Stimulated activated CD4-positive, alpha-beta T cell treated with anti-CD3 and anti-CD28 coated beads, Interleukin-15, amount 100 ng/mL, for 48 hours (primary cell): ENCODE data around the gene DOCK3.
"Not testable (repeated sequence)": the region's sequence is repeated elsewhere in the genome, so short reads cannot be mapped to it uniquely, and the experiment has no call there.

Experiments used
- DNase-seq, 2 donors: peaks; one replicate each; pipeline ENCODE4 v3.0.0-alpha.2; 2020; ENCODE audit warnings: low read depth in 2 of 2

Gene DOCK3

DNA sequence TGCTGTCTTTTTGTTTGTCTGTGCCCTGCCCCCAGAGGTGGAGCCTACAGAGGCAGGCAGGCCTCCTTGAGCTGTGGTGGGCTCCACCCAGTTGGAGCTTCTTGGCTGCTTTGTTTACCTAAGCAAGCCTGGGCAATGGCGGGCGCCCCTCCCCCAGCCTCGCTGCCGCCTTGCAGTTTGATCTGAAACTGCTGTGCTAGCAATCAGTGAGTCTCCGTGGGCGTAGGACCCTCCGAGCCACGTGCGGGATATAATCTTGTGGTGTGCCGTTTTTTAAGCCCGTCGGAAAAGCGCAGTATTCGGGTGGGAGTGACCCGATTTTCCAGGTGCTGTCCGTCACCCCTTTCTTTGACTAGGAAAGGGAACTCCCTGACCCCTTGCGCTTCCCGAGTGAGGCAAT lies 303.9 kb downstream of the DOCK3 start:
- DNase-seq: not testable (repeated sequence)

GRCh38 chr3:50978991-50979667 lies 304.4 kb downstream of the DOCK3 start:
- no peak for DNase-seq

DNA sequence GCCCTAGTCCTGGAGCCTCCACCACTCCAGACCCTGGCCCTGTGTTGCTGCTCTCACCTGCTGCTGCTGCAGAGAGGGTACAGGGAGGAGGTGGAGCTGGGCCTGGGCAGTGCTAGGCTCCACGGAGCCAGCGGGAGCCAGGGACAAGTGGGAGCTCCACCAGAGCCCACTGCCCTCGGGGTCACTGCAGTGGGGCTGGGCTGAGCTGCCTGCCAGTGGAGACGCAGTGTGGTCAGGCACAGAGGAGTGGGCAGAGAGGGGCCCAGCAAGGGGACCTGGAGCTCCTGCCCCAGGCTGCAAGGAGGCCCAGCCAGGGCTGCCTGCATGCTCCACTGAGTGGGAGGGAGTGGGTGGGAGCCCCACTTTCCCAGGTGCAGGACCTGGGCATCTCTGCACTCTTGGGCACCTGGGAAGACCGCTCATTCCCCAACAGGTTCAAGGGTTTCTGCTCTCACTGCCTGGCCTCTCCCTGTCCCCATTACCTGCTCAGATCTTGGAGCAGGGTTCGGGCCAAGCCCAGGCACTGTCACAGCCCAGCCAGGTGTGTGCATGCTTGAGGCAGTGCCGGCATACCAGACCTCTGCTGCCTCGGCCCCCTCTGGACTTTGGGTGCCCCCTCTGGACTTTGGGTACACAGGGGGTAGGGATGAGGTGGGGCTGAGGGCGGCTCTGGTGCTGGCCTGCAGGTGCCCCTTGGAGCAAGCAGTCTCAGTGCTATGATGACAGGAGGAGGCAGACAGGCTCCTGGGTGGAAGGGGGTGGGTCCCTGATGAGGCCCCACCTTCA lies 308.0 kb downstream of the DOCK3 start:
- DNase-seq: no peak

GRCh38 chr3:50983887-50984286 lies 309.2 kb downstream of the DOCK3 start:
- no peak for DNase-seq

DNA sequence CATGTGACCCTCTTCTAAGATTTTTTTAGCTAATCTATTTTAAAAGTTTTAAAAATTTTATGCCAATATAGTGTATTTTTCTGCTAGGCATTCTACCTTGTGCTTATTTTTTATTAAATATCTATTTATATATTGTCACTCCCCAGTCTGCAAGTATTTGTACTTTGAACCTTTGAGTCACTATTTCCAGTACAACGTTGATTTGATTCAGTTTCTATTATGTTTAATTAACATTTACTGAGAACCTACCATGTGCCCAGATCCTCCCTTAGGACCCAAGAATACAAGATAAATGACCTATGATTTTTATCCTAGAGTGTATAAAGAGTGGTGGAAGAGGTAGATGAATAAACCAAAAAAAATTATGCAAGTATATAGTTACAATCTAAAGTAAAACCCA lies 311.2 kb downstream of the DOCK3 start:
- DNase-seq: no peak

GRCh38 chr3:50986726-50987125 lies 312.0 kb downstream of the DOCK3 start:
- DNase-seq: no peak

DNA sequence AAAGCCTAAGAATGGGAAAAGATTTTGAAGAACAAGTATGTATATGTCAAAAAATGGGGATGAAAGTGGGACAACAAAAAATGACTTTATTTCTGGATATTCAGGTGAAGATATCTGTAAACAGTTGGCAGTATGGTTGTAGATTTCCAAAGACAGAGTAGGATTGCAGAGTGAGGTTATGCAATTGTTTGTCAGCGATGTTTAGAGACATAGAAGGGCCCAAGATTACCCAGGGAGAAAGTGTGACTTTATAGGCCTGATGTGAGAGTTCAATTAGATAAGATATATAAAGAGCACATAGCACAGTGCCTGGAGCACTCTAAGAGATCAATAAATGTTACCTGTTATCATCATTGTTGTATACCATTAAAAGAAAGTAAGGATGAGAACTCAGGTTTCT lies 319.8 kb downstream of the DOCK3 start:
- no peak for DNase-seq

DNA sequence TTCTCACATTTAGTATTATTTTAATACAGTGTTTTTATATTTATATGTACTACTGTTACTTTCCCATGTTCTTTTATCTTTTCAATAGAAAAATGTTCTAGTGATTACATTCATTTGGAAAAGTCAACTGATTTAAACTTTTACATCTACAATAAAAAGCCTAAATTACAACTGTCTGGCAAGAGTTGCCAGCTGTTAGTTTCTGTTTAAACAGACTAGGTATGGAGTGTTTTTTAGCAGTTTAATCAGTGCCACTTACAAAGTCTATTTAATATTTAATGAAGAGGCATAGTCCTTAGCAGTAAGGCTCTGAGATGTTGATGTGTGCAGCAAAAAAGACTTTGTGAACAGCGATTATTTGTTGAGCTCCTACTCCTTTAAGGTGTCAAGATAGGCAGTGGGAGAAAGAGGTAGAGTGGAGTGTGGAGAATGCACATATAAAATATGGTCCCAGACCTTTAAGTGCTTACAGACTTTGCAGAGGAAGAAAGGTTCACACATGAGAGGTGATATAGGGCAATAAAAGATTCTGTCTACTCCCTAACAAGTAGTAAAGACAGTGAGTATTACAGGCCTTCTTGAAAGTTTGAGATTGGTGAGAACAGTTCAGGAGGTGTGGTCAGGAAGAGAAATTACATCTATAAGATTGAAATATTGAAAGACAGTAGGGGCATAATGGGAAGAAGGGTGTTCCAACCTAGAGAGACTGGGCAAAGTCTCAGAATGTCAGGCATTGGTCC lies 320.5 kb downstream of the DOCK3 start:
- DNase-seq: no peak

DNA sequence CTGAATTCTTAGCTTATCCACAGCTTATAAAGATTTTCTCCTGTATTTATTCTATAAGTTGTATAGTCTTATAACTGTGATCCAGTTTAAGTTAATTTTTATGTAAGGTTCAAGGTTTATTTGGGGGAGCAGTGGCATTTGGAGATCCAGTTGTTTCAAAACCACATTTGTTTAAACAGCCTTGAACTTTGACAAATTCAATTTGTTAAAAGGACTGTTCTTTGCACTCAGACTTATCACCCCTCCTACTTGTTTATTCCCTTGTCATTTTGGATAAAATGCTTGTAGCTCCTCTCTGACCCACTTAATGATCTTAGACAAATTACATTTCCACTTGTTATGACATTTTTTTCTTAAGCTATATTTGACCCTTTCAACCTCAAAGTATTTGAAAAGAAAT lies 327.8 kb downstream of the DOCK3 start:
- no peak for DNase-seq

GRCh38 chr3:51004235-51004634 lies 329.5 kb downstream of the DOCK3 start:
- DNase-seq: no peak

DNA sequence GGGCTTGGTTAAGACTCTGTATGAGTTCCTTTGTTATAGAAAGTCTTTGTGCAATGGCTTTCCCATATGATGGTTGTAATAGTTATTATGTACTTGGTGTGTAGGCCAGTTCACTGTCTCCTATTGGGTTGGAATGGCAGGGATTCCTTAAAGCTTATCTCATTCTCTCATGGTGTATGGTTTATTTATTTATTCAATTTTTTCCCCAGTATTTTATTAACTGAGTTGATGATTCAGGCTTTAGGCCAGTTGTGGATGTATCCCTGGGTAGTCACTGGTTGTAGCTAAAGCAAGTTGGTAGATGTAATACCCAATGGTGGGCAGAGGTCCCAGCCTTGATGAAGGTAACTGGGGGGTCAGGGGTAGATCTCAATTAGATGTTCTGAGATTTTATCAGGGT lies 349.4 kb downstream of the DOCK3 start:
- DNase-seq: no peak

- DNase-seq: peak; percentile 29 to 33
These were observed 350.3 kb downstream of the DOCK3 start for GRCh38 chr3:51024765-51025632.

DNA sequence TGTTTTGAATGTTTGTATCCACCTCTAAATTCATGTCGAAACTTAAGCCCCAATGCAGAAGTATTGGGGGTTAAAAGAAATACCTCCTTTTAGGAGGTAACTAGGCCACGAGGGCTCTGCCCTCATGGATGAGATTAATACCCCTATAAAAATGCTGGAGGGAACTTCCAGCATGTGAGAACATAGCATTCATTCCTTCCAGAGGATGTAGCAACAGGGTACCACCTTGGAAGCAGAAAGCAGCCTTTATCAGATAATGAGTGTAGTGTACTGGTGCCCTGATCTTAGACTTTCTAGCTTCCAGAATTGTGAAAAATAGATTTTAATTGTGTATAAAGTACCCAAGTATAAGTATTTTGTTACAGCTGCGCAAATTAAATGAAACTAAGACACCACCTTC lies 356.9 kb downstream of the DOCK3 start:
- no peak for DNase-seq

- no peak for DNase-seq
These were observed 360.9 kb downstream of the DOCK3 start for GRCh38 chr3:51035630-51036029.

GRCh38 chr3:51044982-51045381 lies 370.3 kb downstream of the DOCK3 start:
- no peak for DNase-seq

DNA sequence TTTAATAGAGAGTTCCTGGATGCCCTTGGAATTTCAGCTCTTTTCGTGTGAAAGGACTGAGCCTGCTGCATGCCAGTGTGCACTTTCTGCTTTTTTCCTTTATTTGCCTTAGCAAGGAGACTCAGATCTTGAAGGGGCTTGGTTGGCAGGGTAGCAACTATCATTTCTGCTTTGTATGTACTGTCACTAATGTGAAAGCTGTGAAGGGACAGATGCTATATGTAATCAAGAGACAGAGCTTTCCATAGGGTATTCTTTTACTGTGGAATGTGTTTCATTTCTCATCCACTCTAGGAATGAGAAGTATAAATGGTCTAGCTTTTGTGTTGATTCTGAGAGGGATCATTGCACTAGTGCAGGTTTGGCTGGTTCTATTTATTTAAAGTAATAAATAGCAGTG lies 377.8 kb downstream of the DOCK3 start:
- DNase-seq: no peak

DNA sequence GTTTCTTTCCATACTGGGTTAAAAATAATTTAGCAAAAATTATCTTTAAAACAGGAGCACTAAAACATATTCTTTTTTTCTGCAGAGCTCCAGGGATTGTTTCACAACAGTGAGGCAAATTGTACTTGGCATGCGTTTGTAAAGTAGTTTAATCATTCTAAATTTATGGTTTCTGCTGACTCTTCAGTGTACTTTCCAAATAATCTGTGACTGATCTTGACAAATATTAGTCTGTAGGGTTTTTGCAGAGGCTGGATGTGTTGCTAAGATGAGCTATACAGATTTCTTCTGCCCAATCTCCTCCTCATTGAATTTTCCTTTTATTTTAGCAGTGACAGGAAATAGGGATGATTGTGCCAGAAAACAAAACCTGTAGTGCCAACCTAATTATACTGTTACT lies 382.4 kb downstream of the DOCK3 start:
- no peak for DNase-seq

GRCh38 chr3:51063053-51063452 lies 388.3 kb downstream of the DOCK3 start:
- DNase-seq: no peak

GRCh38 chr3:51075221-51075775 lies 400.6 kb downstream of the DOCK3 start:
- DNase-seq: no peak

GRCh38 chr3:51082363-51082762 lies 407.6 kb downstream of the DOCK3 start:
- DNase-seq: no peak

GRCh38 chr3:51083490-51083889 lies 408.8 kb downstream of the DOCK3 start:
- no peak for DNase-seq
